ENCODE data around the gene GPC4.

The GPC4 gene

DNA sequence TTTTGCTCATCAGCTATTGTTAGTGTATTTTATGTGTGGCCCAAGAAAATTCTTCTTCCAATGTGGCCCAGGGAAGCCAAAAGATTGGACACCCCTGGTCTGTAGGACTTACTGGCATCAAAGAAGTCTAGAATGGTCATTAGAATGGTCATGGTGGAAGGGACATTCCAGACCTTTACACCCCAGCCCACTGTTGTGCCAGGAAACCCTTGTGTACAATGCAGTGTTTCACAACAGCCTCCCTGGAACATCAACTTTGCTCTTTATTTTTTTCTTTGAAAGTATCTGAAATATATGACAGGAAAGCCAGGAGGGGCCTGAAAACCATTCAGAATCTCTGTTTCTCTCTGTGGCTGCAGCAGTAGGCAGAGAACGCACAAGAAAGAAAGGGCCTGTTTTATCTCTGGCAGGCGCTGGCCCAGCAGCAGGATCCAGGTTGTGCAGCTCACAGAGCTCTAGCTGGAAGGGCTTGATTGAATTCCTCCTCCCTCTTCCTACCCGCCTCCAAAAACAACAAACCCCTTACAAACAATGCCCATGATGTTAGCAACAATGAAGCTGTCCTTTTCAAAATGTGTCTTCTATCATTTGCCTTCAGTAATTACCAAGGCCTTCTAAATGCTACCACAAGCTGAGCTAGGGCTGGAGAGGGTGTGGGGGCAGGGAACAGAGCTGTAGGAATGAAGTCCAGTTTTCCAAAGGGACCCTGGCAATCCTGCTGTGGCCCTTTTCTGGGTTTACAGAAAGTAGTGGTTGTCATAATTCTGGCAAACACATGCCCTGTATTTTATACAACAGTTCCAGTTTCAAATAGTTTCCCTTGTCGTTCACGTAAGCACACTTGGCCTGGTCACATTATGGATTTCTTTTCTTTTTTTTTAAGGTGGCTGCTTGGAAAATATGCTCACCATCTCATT lies 164.8 kb downstream of the GPC4 start:
- FAIRE-seq (no peak), DNase-seq (ENCODE audit: insufficient read length, low spot score) (no peak)
